Kidney (tissue), 14 donors: ENCODE measurements around the gene RFX7. TPM values are rescaled to one million over a fixed set of nuclear protein-coding genes. Genes with fewer than 3 reads are reported as not detected.

Experiments
- DNase-seq, 5 donors: peaks; one replicate each; pipeline ENCODE4 v3.0.0-alpha.2; 2013 to 2020
- FAIRE-seq: peaks from 2 replicates; lab custom pipeline; 2012; peaks lifted over from hg19 to GRCh38; lab: Jason Lieb, UNC
- H3K27ac ChIP-seq, 2 donors: one replicate each; pipeline ENCODE4 v1.7.0; 2013; ENCODE audit warnings: low read depth in 2 of 2, low read length in 2 of 2, inconsistent platforms in 1 of 2
- H3K27me3 ChIP-seq: one replicate; pipeline ENCODE4 v1.7.1; 2013; ENCODE audit warnings: low read length, inconsistent platforms; ENCODE audit not compliant: control insufficient read depth, insufficient read depth
- H3K36me3 ChIP-seq, 3 donors: one replicate each; pipeline versions ENCODE4 v1.7.0 to v1.7.1; 2013; ENCODE audit warnings: low read length in 3 of 3, control low read depth in 1 of 3, inconsistent platforms in 1 of 3; ENCODE audit not compliant: insufficient read depth in 3 of 3, control insufficient read depth in 2 of 3
- H3K4me1 ChIP-seq, 3 donors: one replicate each; pipeline versions ENCODE4 v1.7.0 to v1.7.1; 2013; ENCODE audit warnings: low read length in 3 of 3, inconsistent platforms in 1 of 3, low read depth in 1 of 3; ENCODE audit not compliant: control insufficient read depth in 2 of 3, insufficient read depth in 2 of 3
- H3K4me3 ChIP-seq, 3 donors: one replicate each; pipeline versions ENCODE4 v1.7.0 to v1.8.1; 2013; ENCODE audit warnings: low read length in 3 of 3, control low read depth in 1 of 3, inconsistent platforms in 1 of 3
- H3K9ac ChIP-seq, 3 donors: one replicate each; pipeline versions ENCODE4 v1.7.0 to v1.7.1; 2013; ENCODE audit warnings: low read length in 3 of 3, control low read depth in 1 of 3, inconsistent platforms in 1 of 3
- H3K9me3 ChIP-seq, 3 donors: one replicate each; pipeline versions ENCODE4 v1.7.0 to v1.7.1; 2013; ENCODE audit warnings: low read length in 3 of 3, control low read depth in 1 of 3, inconsistent platforms in 1 of 3; ENCODE audit not compliant: control insufficient read depth in 2 of 3, insufficient read depth in 1 of 3
- CTCF ChIP-seq: IDR thresholded peaks from 3 replicates; pipeline ENCODE4 v1.5.1; 2012; ENCODE audit warnings: mild to moderate bottlenecking, moderate library complexity, borderline replicate concordance; ENCODE audit not compliant: insufficient read depth; ENCODE audit errors: extremely low read depth
- intact Hi-C: fragments of 100-400 bp; cut with DNase I; formaldehyde crosslinking; loops from one replicate; pipeline ENCODE4 v1.11.1; 2022
- polyA plus RNA-seq: library from polyadenylated mRNA; stranded (reverse); fragments of 350-450 nt; fragmentation: Illumina TruSeq; extraction: RNeasy Lipid Tissue Mini Kit (QIAGEN cat#74804); gene quantifications from one replicate; pipeline ENCODE4 v1.2.3, GENCODE V29; 2014; ENCODE audit warnings: low read depth, low replicate concordance; ENCODE audit not compliant: insufficient read depth
- total RNA-seq: library from RNA; stranded (reverse); fragmentation: NEBNext Ultra II Directional; extraction: Animal tissue kit (Norgen Biotek cat#: 25700); gene quantifications from one replicate; pipeline ENCODE4 v1.2.1, GENCODE V29; 2021
- donor health status: control.
- donor health status: control.
- donor health status: control.
- donor health status: control.
- donor health status: control.
- donor health status: DM: yes; HTN: yes; CAD: no.
- donor health status: Normal renal cell carcinoma (clear cell type).

The RFX7 gene
- total and polyA plus RNA-seq, 2 donors from 2014 or later: 1.6 to 15.2 TPM

- DNase-seq (no peak), FAIRE-seq (no peak)
- no peaks in the 10 kb centered on the region for H3K27me3 ChIP-seq
- peaks cover 0 to 12% (median 0%) of the 10 kb centered on the region in 3 donors for H3K9me3 ChIP-seq
- H3K27ac ChIP-seq: no peak overlapping the region
- no peak overlapping the region for H3K4me3 ChIP-seq
- no peaks in the 10 kb centered on the region for H3K36me3 ChIP-seq
- H3K4me1 ChIP-seq: no peaks in the 10 kb centered on the region
- intact Hi-C loops: no loop called here
- H3K9ac ChIP-seq: no peak overlapping the region
- no peak for TF ChIP-seq CTCF
Observed at GRCh38 chr15:56211064-56211463, 32.6 kb downstream of the RFX7 start.

GRCh38 chr15:56208641-56209155 is 35.0 kb downstream of the RFX7 start:
- DNase-seq: no peak
- FAIRE-seq: no peak
- Histone ChIP-seq H3K36me3 (no peaks in the 10 kb centered on the region), H3K9me3 (peaks cover 0 to 12% (median 0%) of the 10 kb centered on the region in 3 donors), H3K27ac (no peak overlapping the region), H3K4me3 (no peak overlapping the region), H3K4me1 (no peaks in the 10 kb centered on the region), H3K27me3 (no peaks in the 10 kb centered on the region), H3K9ac (no peak overlapping the region)
- no peak for TF ChIP-seq CTCF
- intact Hi-C loops: no loop called here

GRCh38 chr15:56208185-56208584 is 35.5 kb downstream of the RFX7 start:
- no peaks in the 10 kb centered on the region for H3K27me3 ChIP-seq
- FAIRE-seq (no peak), DNase-seq (no peak)
- intact Hi-C loops: no loop called here
- TF ChIP-seq CTCF: no peak
- H3K36me3 ChIP-seq: no peaks in the 10 kb centered on the region
- no peaks in the 10 kb centered on the region for H3K4me1 ChIP-seq
- no peak overlapping the region for H3K9ac ChIP-seq
- H3K4me3 ChIP-seq: no peak overlapping the region
- peaks cover 0 to 12% (median 0%) of the 10 kb centered on the region in 3 donors for H3K9me3 ChIP-seq
- H3K27ac ChIP-seq: no peak overlapping the region

- Histone ChIP-seq H3K27ac (no peak overlapping the region), H3K9me3 (peaks cover 0 to 12% (median 0%) of the 10 kb centered on the region in 3 donors), H3K4me1 (no peaks in the 10 kb centered on the region), H3K9ac (no peak overlapping the region), H3K36me3 (no peaks in the 10 kb centered on the region), H3K4me3 (no peak overlapping the region), H3K27me3 (no peaks in the 10 kb centered on the region)
- intact Hi-C loops: no loop called here
- FAIRE-seq: no peak
- no peak for DNase-seq
- TF ChIP-seq CTCF: no peak
Observed at GRCh38 chr15:56207711-56208110, 36.0 kb downstream of the RFX7 start.
